GM23248 (cell line): ENCODE measurements around the gene ELOVL1.

Experiments
- EZH2 ChIP-seq: fragments of 200-600 bp; sonication (generic); IDR thresholded peaks from 2 replicates; pipeline ENCODE4 v1.6.1; 2018; ENCODE audit warnings: antibody characterized with exemption, mild to moderate bottlenecking; ENCODE audit not compliant: insufficient read depth, poor library complexity, severe bottlenecking
- EZH2phosphoT487 ChIP-seq: fragments of 200-600 bp; sonication (generic); IDR thresholded peaks from 2 replicates; pipeline ENCODE4 v1.6.1; 2018; ENCODE audit warnings: antibody characterized with exemption, moderate library complexity, mild to moderate bottlenecking, low read depth; ENCODE audit not compliant: insufficient read depth

- no peak for TF ChIP-seq EZH2
- TF ChIP-seq EZH2phosphoT487 = no peak
Observed at GRCh38 chr1:43367904-43368645, at the start of gene ELOVL1.
